Lung (tissue), 12 donors: ENCODE data around the gene HSF5. TPM values are rescaled to one million over a fixed set of nuclear protein-coding genes. Genes with fewer than 3 reads are reported as not detected.

Experiments
- ATAC-seq: fragments of 200-7000 bp; cut with Tn5 transposase; one replicate; pipeline ENCODE4 v1.9.1; 2020; ENCODE audit warnings: moderate number of reproducible peaks; ENCODE audit not compliant: insufficient read depth, low FRiP score
- DNase-seq, 3 donors: peaks; one replicate each; pipeline ENCODE4 v3.0.0-alpha.2; 2013 to 2017
- H3K27ac ChIP-seq, 2 donors: one replicate each; pipeline ENCODE4 v1.5.1; 2013; ENCODE audit warnings: mild to moderate bottlenecking in 2 of 2, moderate library complexity in 2 of 2, control low read depth in 1 of 2, inconsistent platforms in 1 of 2, low read depth in 1 of 2, low read length in 1 of 2
- H3K27me3 ChIP-seq, 3 donors: one replicate each; pipeline ENCODE4 v1.5.1; 2013; ENCODE audit warnings: low read length in 2 of 3; ENCODE audit not compliant: control insufficient read depth in 3 of 3, insufficient read depth in 3 of 3
- H3K36me3 ChIP-seq, 4 donors: one replicate each; pipeline ENCODE4 v1.5.1; 2013; ENCODE audit warnings: low read length in 4 of 4, mild to moderate bottlenecking in 1 of 4, moderate library complexity in 1 of 4; ENCODE audit not compliant: control insufficient read depth in 4 of 4, insufficient read depth in 4 of 4
- H3K4me1 ChIP-seq, 5 donors: one replicate each; pipeline ENCODE4 v1.5.1; 2013; ENCODE audit warnings: low read length in 5 of 5, mild to moderate bottlenecking in 2 of 5, moderate library complexity in 1 of 5; ENCODE audit not compliant: control insufficient read depth in 5 of 5, insufficient read depth in 5 of 5
- H3K4me3 ChIP-seq: one replicate; pipeline ENCODE4 v1.5.1; 2013; ENCODE audit warnings: mild to moderate bottlenecking, control low read depth, moderate library complexity
- H3K9ac ChIP-seq, 2 donors: one replicate each; pipeline ENCODE4 v1.5.1; 2013; ENCODE audit warnings: low read length in 2 of 2, control low read depth in 1 of 2; ENCODE audit not compliant: insufficient read depth in 1 of 2
- H3K9me3 ChIP-seq, 4 donors: one replicate each; pipeline ENCODE4 v1.5.1; 2013; ENCODE audit warnings: low read length in 3 of 4, mild to moderate bottlenecking in 1 of 4, moderate library complexity in 1 of 4; ENCODE audit not compliant: control insufficient read depth in 4 of 4, insufficient read depth in 3 of 4
- CTCF ChIP-seq: IDR thresholded peaks from 2 replicates; pipeline ENCODE4 v1.5.1; 2012; ENCODE audit warnings: mild to moderate bottlenecking; ENCODE audit errors: control extremely low read depth, extremely low read depth
- WGBS, 2 donors: extraction: QIAGEN DNeasy Blood & Tissue Kit; methylation state at CpG; one replicate each; pipeline ENCODE4 v1.1.7; 2013; 5-methylcytosine and 5-hydroxymethylcytosine counted together
- polyA plus RNA-seq, 2 donors: library from polyadenylated mRNA; stranded (reverse); fragments of 200-250 nt; gene quantifications; one replicate each; pipeline ENCODE4 v1.2.1, GENCODE V29; 2013
- total RNA-seq, 2 donors: library from RNA; depleted of rRNA in 1 of 2; stranded (reverse); fragments of >200 nt in 1 of 2; gene quantifications; one replicate each; pipeline ENCODE4 v1.2.1, GENCODE V29; 2014 to 2021
- donor health status: control.
- donor health status: control.
- donor health status: Bipolar disorder and iron deficiency.
- donor health status: healthy.
- donor health status: DM: yes; HTN: yes; CAD: no.

Gene HSF5
- total and polyA plus RNA-seq, 4 donors, result 0.02 to 0.17 (median 0.08) TPM

GRCh38 chr17:58531122-58531521, 42.9 kb upstream of the HSF5 start:
- Histone ChIP-seq H3K9me3 (no peaks in the 10 kb centered on the region), H3K27me3 (peaks cover 0 to 7% (median 0%) of the 10 kb centered on the region in 3 donors), H3K4me3 (no peak overlapping the region), H3K36me3 (no peaks in the 10 kb centered on the region), H3K9ac (peak overlapping the region; percentile 39 to 74), H3K27ac (peak overlapping the region; percentile 43 to 54), H3K4me1 (peaks cover 0 to 52% (median 16%) of the 10 kb centered on the region in 5 donors)
- ATAC-seq (no peak), DNase-seq (peak in 1 of 3 donors; percentile 33)
- no peak for TF ChIP-seq CTCF
- 51 to 67% methylated on average over 3 of the region's 3 CpGs for WGBS, 2 donors

GRCh38 chr17:58530655-58531054, 42.4 kb upstream of the HSF5 start:
- ATAC-seq (no peak), DNase-seq (no peak)
- H3K9me3 ChIP-seq, result no peaks in the 10 kb centered on the region
- no peak for TF ChIP-seq CTCF
- H3K4me1 ChIP-seq, result peaks cover 0 to 56% (median 16%) of the 10 kb centered on the region in 5 donors
- H3K27me3 ChIP-seq, result peaks cover 0 to 7% (median 0%) of the 10 kb centered on the region in 3 donors
- no peak overlapping the region for H3K27ac ChIP-seq
- 67 to 68% methylated on average over 2 of the region's 2 CpGs for WGBS, 2 donors
- no peak overlapping the region for H3K9ac ChIP-seq
- H3K36me3 ChIP-seq, result no peaks in the 10 kb centered on the region
- H3K4me3 ChIP-seq, result no peak overlapping the region

- Histone ChIP-seq H3K4me1 (peaks cover 0 to 68% (median 16%) of the 10 kb centered on the region in 5 donors), H3K9ac (peak overlapping the region in 1 of 2 donors; percentile 42), H3K27me3 (peaks cover 0 to 7% (median 0%) of the 10 kb centered on the region in 3 donors), H3K36me3 (no peaks in the 10 kb centered on the region), H3K9me3 (no peaks in the 10 kb centered on the region), H3K4me3 (no peak overlapping the region), H3K27ac (peak overlapping the region in 1 of 2 donors; percentile 49)
- DNase-seq (peak in 2 of 3 donors; percentile 44), ATAC-seq (no peak)
- WGBS, 2 donors, result 42 to 50% methylated on average over 1 of the region's 1 CpG
- no peak for TF ChIP-seq CTCF
These were observed 41.1 kb upstream of the HSF5 start for GRCh38 chr17:58529275-58529674.

GRCh38 chr17:58528443-58528842, 40.2 kb upstream of the HSF5 start:
- 32 to 52% methylated on average over 3 of the region's 3 CpGs for WGBS, 2 donors
- Histone ChIP-seq H3K36me3 (peaks cover 0 to under 1% (median 0%) of the 10 kb centered on the region in 4 donors), H3K27me3 (peaks cover 0 to 7% (median 0%) of the 10 kb centered on the region in 3 donors), H3K9ac (no peak overlapping the region), H3K9me3 (no peaks in the 10 kb centered on the region), H3K27ac (peak overlapping the region in 1 of 2 donors; percentile 27), H3K4me1 (peaks cover 0 to 68% (median 16%) of the 10 kb centered on the region in 5 donors), H3K4me3 (no peak overlapping the region)
- TF ChIP-seq CTCF, result no peak
- no peak for ATAC-seq
- no peak for DNase-seq
